Measurements from ENCODE around the gene RFFL. TPM values are rescaled to one million over a fixed set of nuclear protein-coding genes. Genes with fewer than 3 reads are reported as not detected.

RFFL gene
- polyA plus RNA-seq, 1 donor from 2014 or later, result 6.6 TPM

- H2AFZ ChIP-seq (ENCODE audit: low read depth, low read length), result no peak overlapping the region
- H3F3A ChIP-seq (ENCODE audit: insufficient read depth, low read length, poor library complexity, severe bottlenecking), result no peaks in the 10 kb centered on the region
- no peaks in the 10 kb centered on the region for H3K27me3 ChIP-seq (ENCODE audit: insufficient read depth, low read depth, low read length)
- H3K9me2 ChIP-seq (ENCODE audit: insufficient read depth, low read length), result no peaks in the 10 kb centered on the region
- no peaks in the 10 kb centered on the region for H4K20me1 ChIP-seq (ENCODE audit: insufficient read depth)
- H3K27ac ChIP-seq (ENCODE audit: low read length), result no peak overlapping the region
- no peaks in the 10 kb centered on the region for H3K79me2 ChIP-seq (replicated peaks; ENCODE audit: insufficient read depth, low read length)
- no peak overlapping the region for H3K4me2 ChIP-seq (ENCODE audit: low read length)
- no peak overlapping the region for H3K4me3 ChIP-seq (ENCODE audit: low read length)
- no peak for TF ChIP-seq EP300 (conservative IDR thresholded peaks at IDR 0.05; ENCODE audit: poor library complexity, severe bottlenecking)
- TF ChIP-seq SMC3 (conservative IDR thresholded peaks at IDR 0.05; ENCODE audit: poor library complexity), result no peak
- no peak for TF ChIP-seq MXI1 (conservative IDR thresholded peaks at IDR 0.05; ENCODE audit: poor library complexity, severe bottlenecking)
- TF ChIP-seq TAF1 (IDR thresholded peaks at IDR 0.05; ENCODE audit: low read depth), result no peak
- no peak for TF ChIP-seq RAD21 (conservative IDR thresholded peaks at IDR 0.05)
- no peak for TF ChIP-seq POLR2AphosphoS5 (IDR thresholded peaks at IDR 0.05)
- TF ChIP-seq, protein P1, sequence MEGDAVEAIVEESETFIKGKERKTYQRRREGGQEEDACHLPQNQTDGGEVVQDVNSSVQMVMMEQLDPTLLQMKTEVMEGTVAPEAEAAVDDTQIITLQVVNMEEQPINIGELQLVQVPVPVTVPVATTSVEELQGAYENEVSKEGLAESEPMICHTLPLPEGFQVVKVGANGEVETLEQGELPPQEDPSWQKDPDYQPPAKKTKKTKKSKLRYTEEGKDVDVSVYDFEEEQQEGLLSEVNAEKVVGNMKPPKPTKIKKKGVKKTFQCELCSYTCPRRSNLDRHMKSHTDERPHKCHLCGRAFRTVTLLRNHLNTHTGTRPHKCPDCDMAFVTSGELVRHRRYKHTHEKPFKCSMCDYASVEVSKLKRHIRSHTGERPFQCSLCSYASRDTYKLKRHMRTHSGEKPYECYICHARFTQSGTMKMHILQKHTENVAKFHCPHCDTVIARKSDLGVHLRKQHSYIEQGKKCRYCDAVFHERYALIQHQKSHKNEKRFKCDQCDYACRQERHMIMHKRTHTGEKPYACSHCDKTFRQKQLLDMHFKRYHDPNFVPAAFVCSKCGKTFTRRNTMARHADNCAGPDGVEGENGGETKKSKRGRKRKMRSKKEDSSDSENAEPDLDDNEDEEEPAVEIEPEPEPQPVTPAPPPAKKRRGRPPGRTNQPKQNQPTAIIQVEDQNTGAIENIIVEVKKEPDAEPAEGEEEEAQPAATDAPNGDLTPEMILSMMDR (IDR thresholded peaks at IDR 0.05; ENCODE audit: poor library complexity, severe bottlenecking), result no peak
- TF ChIP-seq EZH2 (IDR thresholded peaks at IDR 0.05; ENCODE audit: borderline replicate concordance, insufficient read depth, low read length, poor library complexity, severe bottlenecking), result no peak
- TF ChIP-seq REST (IDR thresholded peaks at IDR 0.05; ENCODE audit: borderline replicate concordance), result no peak
- H3K9ac ChIP-seq (ENCODE audit: low read length), result no peak overlapping the region
- no peaks in the 10 kb centered on the region for H3K36me3 ChIP-seq (ENCODE audit: insufficient read depth, low read length)
- H3K9me3 ChIP-seq (ENCODE audit: low read length), result no peaks in the 10 kb centered on the region
Observed at GRCh38 chr17:35076874-35077273, 13.4 kb upstream of the RFFL start.

DNA sequence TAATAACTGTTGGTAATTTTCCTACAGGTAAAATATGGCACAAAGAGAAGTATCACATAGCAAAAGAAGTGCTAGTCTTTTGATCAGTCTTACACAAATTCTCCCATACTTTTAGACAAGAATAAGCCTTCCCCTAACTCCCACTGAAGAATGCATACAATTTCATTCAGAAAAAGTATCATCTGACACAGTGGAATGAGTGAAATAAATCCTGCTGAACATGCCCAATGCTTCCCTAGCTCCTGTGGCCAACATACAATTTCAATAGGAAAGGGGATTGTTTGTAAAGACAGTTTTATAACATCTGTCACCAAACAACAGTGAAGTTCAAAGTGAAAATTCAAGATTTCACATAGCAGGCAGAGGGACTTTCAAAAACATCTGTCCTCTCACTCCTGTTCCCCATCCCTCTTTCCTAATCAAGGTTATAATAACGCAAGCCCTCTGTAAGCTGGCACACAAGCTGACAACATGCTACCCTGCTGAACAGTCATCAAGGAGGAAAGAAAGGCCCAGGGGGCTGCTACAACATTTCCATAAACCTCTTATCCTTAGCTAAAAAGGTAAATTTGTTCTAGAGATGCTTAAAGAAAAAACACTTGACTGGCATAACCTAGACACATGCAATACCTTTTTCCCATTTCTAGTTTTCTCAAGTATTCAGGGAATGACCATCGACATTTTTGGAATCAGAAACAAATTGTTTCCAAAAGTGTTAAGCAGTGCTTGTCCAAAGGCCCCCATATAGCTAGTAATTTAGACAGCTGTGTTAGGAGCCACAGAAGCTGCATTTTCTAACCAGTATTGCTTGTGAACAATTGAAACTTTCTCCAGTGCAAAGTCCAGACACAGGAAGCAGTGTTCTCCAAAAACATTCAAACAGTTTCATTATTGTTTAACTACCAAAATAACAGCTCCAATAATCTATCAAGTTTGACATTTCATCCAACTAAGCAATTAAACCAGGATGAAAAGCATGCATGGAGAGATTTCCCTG lies 11.5 kb upstream of the RFFL start:
- H3K36me3 ChIP-seq (ENCODE audit: insufficient read depth, low read length), result no peaks in the 10 kb centered on the region
- H3K4me3 ChIP-seq (ENCODE audit: low read length), result peak overlapping the region; percentile 42
- no peaks in the 10 kb centered on the region for H3K9me2 ChIP-seq (ENCODE audit: insufficient read depth, low read length)
- H2AFZ ChIP-seq (ENCODE audit: low read depth, low read length), result no peak overlapping the region
- H3K79me2 ChIP-seq (replicated peaks; ENCODE audit: insufficient read depth, low read length), result no peaks in the 10 kb centered on the region
- H4K20me1 ChIP-seq (ENCODE audit: insufficient read depth), result no peaks in the 10 kb centered on the region
- H3K9me3 ChIP-seq (ENCODE audit: low read length), result no peaks in the 10 kb centered on the region
- H3K9ac ChIP-seq (ENCODE audit: low read length), result no peak overlapping the region
- TF ChIP-seq EP300 (conservative IDR thresholded peaks at IDR 0.05; ENCODE audit: poor library complexity, severe bottlenecking) (no peak), SMC3 (conservative IDR thresholded peaks at IDR 0.05; ENCODE audit: poor library complexity) (no peak), REST (IDR thresholded peaks at IDR 0.05; ENCODE audit: borderline replicate concordance) (no peak), EZH2 (IDR thresholded peaks at IDR 0.05; ENCODE audit: borderline replicate concordance, insufficient read depth, low read length, poor library complexity, severe bottlenecking) (no peak), POLR2AphosphoS5 (IDR thresholded peaks at IDR 0.05) (no peak), TAF1 (IDR thresholded peaks at IDR 0.05; ENCODE audit: low read depth) (no peak), RAD21 (conservative IDR thresholded peaks at IDR 0.05) (no peak), MXI1 (conservative IDR thresholded peaks at IDR 0.05; ENCODE audit: poor library complexity, severe bottlenecking) (no peak)
- H3K27ac ChIP-seq (ENCODE audit: low read length), result peak overlapping the region; percentile 26
- H3K27me3 ChIP-seq (ENCODE audit: insufficient read depth, low read depth, low read length), result no peaks in the 10 kb centered on the region
- H3K4me2 ChIP-seq (ENCODE audit: low read length), result peak overlapping the region; percentile 16
- H3F3A ChIP-seq (ENCODE audit: insufficient read depth, low read length, poor library complexity, severe bottlenecking), result no peaks in the 10 kb centered on the region

Measured in neural cell (in vitro differentiated cells).